ENCODE data around the gene ZNF219.

Gene ZNF219

GRCh38 chr14:21070083-21070609, 28.3 kb downstream of the ZNF219 start, which contains the start of gene ARHGEF40:
Gene ARHGEF40 (plus strand): TSS chr14:21070304. CDS start chr14:21070397, 93 bp downstream.
- Histone ChIP-seq H3K27me3 (peaks cover 10 to 22% (median 18%) of the 10 kb centered on the region in 11 experiments; a peak in 21 of 22 replicates), H3K4me2 (peak within 1 kb of the TSS; percentile 88 to 99 (median 98)), H3K9me3 (replicated peaks in 1 of 11) (no peaks in the 10 kb centered on the region), H3K9ac (peak within 1 kb of the TSS; percentile 84 to 90 (median 86)), H3K36me3 (peaks cover 0 to 23% (median 12%) of the 10 kb centered on the region in 11 experiments; a peak in 16 of 22 replicates), H3K4me3 (peak within 1 kb of the TSS; percentile 71 to 87 (median 78)), H3K27ac (peak within 1 kb of the TSS; percentile 69 to 97 (median 92)), H4K20me1 (peaks cover 0 to 14% (median 0%) of the 10 kb centered on the region in 11 experiments; a peak in 5 of 22 replicates), H3K4me1 (peaks cover 41 to 59% (median 51%) of the 10 kb centered on the region in 10 experiments)
- no peak for TF ChIP-seq Cebpa-rat (IDR thresholded peaks at IDR 0.05)

GRCh38 chr14:21069388-21070082, 28.9 kb downstream of the ZNF219 start:
- Histone ChIP-seq H3K27me3 (peaks cover 10 to 22% (median 18%) of the 10 kb centered on the region in 11 experiments; a peak in 21 of 22 replicates), H4K20me1 (peaks cover 0 to 14% (median 0%) of the 10 kb centered on the region in 11 experiments; a peak in 5 of 22 replicates), H3K27ac (peak overlapping the region in 10 of 11 experiments; percentile 83 to 97 (median 92); a peak in 19 of 22 replicates), H3K4me3 (peak overlapping the region; percentile 71 to 87 (median 78)), H3K9me3 (replicated peaks in 1 of 11) (no peaks in the 10 kb centered on the region), H3K9ac (peak overlapping the region; percentile 84 to 90 (median 86)), H3K4me2 (peak overlapping the region; percentile 88 to 99 (median 98)), H3K36me3 (peaks cover 0 to 17% (median 7%) of the 10 kb centered on the region in 11 experiments; a peak in 14 of 22 replicates), H3K4me1 (peaks cover 41 to 54% (median 48%) of the 10 kb centered on the region in 10 experiments)
- TF ChIP-seq Cebpa-rat (IDR thresholded peaks at IDR 0.05) = no peak

- peak overlapping the region in 6 of 11 experiments; percentile 92 to 97 (median 93); a peak in 6 of 22 replicates for H3K27ac ChIP-seq
- H3K9ac ChIP-seq = peak overlapping the region; percentile 84 to 90 (median 86); a peak in 21 of 22 replicates
- no peaks in the 10 kb centered on the region for H3K9me3 ChIP-seq (replicated peaks in 1 of 11)
- peak overlapping the region; percentile 88 to 99 (median 98) for H3K4me2 ChIP-seq
- peaks cover 0 to 14% (median 0%) of the 10 kb centered on the region in 11 experiments; a peak in 5 of 22 replicates for H4K20me1 ChIP-seq
- peaks cover 10 to 22% (median 18%) of the 10 kb centered on the region in 11 experiments; a peak in 21 of 22 replicates for H3K27me3 ChIP-seq
- TF ChIP-seq Cebpa-rat (IDR thresholded peaks at IDR 0.05) = no peak
- peak overlapping the region; percentile 71 to 87 (median 78) for H3K4me3 ChIP-seq
- H3K36me3 ChIP-seq = peaks cover 0 to 9% (median 0%) of the 10 kb centered on the region in 11 experiments; a peak in 10 of 22 replicates
- peaks cover 36 to 48% (median 41%) of the 10 kb centered on the region in 10 experiments for H3K4me1 ChIP-seq
Observed at GRCh38 chr14:21068521-21069387, 29.7 kb downstream of the ZNF219 start.

- Histone ChIP-seq H4K20me1 (peaks cover 0 to 14% (median 0%) of the 10 kb centered on the region in 11 experiments; a peak in 4 of 22 replicates), H3K4me1 (peaks cover 18 to 46% (median 40%) of the 10 kb centered on the region in 10 experiments), H3K4me3 (no peak overlapping the region), H3K27me3 (peaks cover 10 to 22% (median 18%) of the 10 kb centered on the region in 11 experiments; a peak in 21 of 22 replicates), H3K36me3 (no peaks in the 10 kb centered on the region), H3K9me3 (replicated peaks in 1 of 11) (no peaks in the 10 kb centered on the region), H3K9ac (no peak overlapping the region), H3K4me2 (no peak overlapping the region), H3K27ac (no peak overlapping the region)
- TF ChIP-seq Cebpa-rat (IDR thresholded peaks at IDR 0.05) = no peak
Observed at GRCh38 chr14:21066882-21067502, 31.5 kb downstream of the ZNF219 start.

GRCh38 chr14:21063479-21063878, 35.0 kb downstream of the ZNF219 start:
- Histone ChIP-seq H3K4me1 (peaks cover 3 to 19% (median 17%) of the 10 kb centered on the region in 10 experiments; a peak in 18 of 20 replicates), H3K4me2 (peak overlapping the region in 8 of 11 experiments; percentile 31 to 72 (median 59); a peak in 16 of 22 replicates), H3K9me3 (replicated peaks in 1 of 11) (no peaks in the 10 kb centered on the region), H3K27ac (peak overlapping the region in 3 of 11 experiments; percentile 16 to 33 (median 31); a peak in 2 of 22 replicates), H3K9ac (no peak overlapping the region), H3K36me3 (no peaks in the 10 kb centered on the region), H4K20me1 (peaks cover 0 to under 1% (median 0%) of the 10 kb centered on the region in 11 experiments; a peak in 2 of 22 replicates), H3K27me3 (peaks cover 0 to 4% (median 3%) of the 10 kb centered on the region in 11 experiments; a peak in 17 of 22 replicates), H3K4me3 (no peak overlapping the region)
- no peak for TF ChIP-seq Cebpa-rat (IDR thresholded peaks at IDR 0.05)

- Histone ChIP-seq H3K9me3 (replicated peaks in 1 of 11) (no peaks in the 10 kb centered on the region), H3K36me3 (no peaks in the 10 kb centered on the region), H3K27ac (no peak overlapping the region), H3K4me2 (no peak overlapping the region), H3K27me3 (no peaks in the 10 kb centered on the region), H4K20me1 (no peaks in the 10 kb centered on the region; a peak in 1 of 22 replicates), H3K9ac (no peak overlapping the region), H3K4me3 (no peak overlapping the region), H3K4me1 (peaks cover 0 to 21% (median 17%) of the 10 kb centered on the region in 10 experiments; a peak in 17 of 20 replicates)
- no peak for TF ChIP-seq Cebpa-rat (IDR thresholded peaks at IDR 0.05)
Observed at GRCh38 chr14:21061347-21061668, 37.1 kb downstream of the ZNF219 start.

- no peaks in the 10 kb centered on the region for H3K9me3 ChIP-seq (replicated peaks in 1 of 11)
- no peak overlapping the region for H3K4me2 ChIP-seq
- H3K27ac ChIP-seq = no peak overlapping the region
- peaks cover 0 to 21% (median 17%) of the 10 kb centered on the region in 10 experiments; a peak in 17 of 20 replicates for H3K4me1 ChIP-seq
- H3K36me3 ChIP-seq = no peaks in the 10 kb centered on the region
- no peak for TF ChIP-seq Cebpa-rat (IDR thresholded peaks at IDR 0.05)
- no peaks in the 10 kb centered on the region for H3K27me3 ChIP-seq
- no peak overlapping the region for H3K9ac ChIP-seq
- no peak overlapping the region for H3K4me3 ChIP-seq
- H4K20me1 ChIP-seq = no peaks in the 10 kb centered on the region; a peak in 1 of 22 replicates
Observed at GRCh38 chr14:21060614-21061346, 37.7 kb downstream of the ZNF219 start.

Data from BLaER1 treated with 17β-estradiol and CSF1 and Interleukin-3, amounts not matched to agents 10 nM and 100 nM (cell line).